NCI-H1436 treated with DMSO at 0.1 percent for 48 hours (cell line): ENCODE results near the gene RAB3C.

ENCODE experiments used
- DNase-seq: peaks from one replicate; lab custom pipeline; 2025; lab: John Stamatoyannopoulos, UW

Gene RAB3C

GRCh38 chr5:58834242-58835225, 251.7 kb downstream of the RAB3C start:
- DNase-seq = no peak

GRCh38 chr5:58836351-58836750, 253.5 kb downstream of the RAB3C start:
- DNase-seq = no peak

- DNase-seq = no peak
Observed at GRCh38 chr5:58838729-58839128, 255.9 kb downstream of the RAB3C start.

GRCh38 chr5:58842852-58843251, 260.0 kb downstream of the RAB3C start:
- no peak for DNase-seq

- no peak for DNase-seq
Observed at GRCh38 chr5:58844395-58844794, 261.5 kb downstream of the RAB3C start.

- DNase-seq = no peak
Observed at GRCh38 chr5:58847041-58847440, 264.2 kb downstream of the RAB3C start.

- DNase-seq = no peak
Observed at GRCh38 chr5:58849223-58849622, 266.3 kb downstream of the RAB3C start.

GRCh38 chr5:58849921-58850667, 267.2 kb downstream of the RAB3C start:
- no peak for DNase-seq

- DNase-seq = no peak
Observed at GRCh38 chr5:58851153-58851552, 268.3 kb downstream of the RAB3C start.

- DNase-seq = no peak
Observed at GRCh38 chr5:58851571-58851970, 268.7 kb downstream of the RAB3C start.

- DNase-seq = no peak
Observed at GRCh38 chr5:58852566-58852965, 269.7 kb downstream of the RAB3C start.

- DNase-seq = no peak
Observed at GRCh38 chr5:58854441-58854840, 271.6 kb downstream of the RAB3C start.

GRCh38 chr5:58855851-58856739, 273.2 kb downstream of the RAB3C start:
- DNase-seq = no peak

GRCh38 chr5:58857609-58858008, 274.7 kb downstream of the RAB3C start:
- DNase-seq = no peak

GRCh38 chr5:58860680-58861079, 277.8 kb downstream of the RAB3C start:
- DNase-seq = no peak

GRCh38 chr5:58868931-58869330, 286.1 kb downstream of the RAB3C start:
- no peak for DNase-seq

GRCh38 chr5:58871648-58872242, 288.9 kb downstream of the RAB3C start:
- DNase-seq = no peak

- DNase-seq = no peak
Observed at GRCh38 chr5:58872670-58873273, 289.9 kb downstream of the RAB3C start.

- no peak for DNase-seq
Observed at GRCh38 chr5:58875599-58875998, 292.7 kb downstream of the RAB3C start.

- DNase-seq = no peak
Observed at GRCh38 chr5:58885260-58885659, 302.4 kb downstream of the RAB3C start.
